ENCODE data around the gene HSD3B7.

DNA sequence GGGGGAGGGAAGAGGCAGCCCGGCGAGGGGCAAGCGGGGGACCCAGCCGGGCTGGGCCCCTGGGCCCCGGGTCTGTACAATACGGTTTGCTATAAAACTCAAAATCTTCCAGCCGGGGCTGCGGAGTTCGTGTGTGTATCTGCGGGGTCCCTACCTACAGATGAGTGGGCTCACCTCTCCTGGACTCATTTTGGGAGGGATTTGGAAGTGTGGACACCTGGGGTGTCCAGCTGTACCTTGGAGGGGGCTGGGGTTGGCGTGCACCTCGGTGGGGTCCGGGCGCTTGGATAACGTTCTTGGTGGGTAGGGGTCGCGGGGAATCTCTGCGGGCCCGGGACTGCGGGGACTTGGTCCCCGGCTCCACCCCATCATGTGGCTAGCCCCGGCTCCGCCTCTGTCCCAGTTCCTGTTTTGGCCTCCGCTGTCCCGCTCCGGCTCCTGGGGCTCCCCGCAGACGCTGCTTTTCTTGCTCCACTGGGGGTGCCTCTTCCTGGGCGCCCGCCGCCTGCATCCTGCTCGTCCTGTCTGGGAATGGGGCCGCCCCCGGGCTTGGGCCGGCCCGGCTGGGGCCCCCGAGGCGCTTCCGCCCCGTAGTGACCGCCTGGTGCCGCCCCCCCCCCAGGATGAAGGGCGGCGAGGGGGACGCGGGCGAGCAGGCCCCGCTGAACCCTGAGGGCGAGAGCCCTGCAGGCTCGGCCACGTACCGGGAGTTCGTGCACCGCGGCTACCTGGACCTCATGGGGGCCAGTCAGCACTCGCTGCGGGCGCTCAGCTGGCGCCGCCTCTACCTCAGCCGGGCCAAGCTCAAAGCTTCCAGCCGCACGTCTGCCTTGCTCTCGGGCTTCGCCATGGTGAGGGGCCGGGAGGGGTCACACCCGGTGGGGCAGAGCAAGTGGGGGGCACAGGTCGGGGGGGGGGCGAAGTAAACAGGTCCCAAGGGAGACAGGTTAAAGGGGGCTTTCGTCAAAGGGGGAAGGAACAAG, 36.0 kb upstream of the HSD3B7 start, which contains the start of gene ORAI3:
- peak in 1 of 5 experiments; percentile 8 for TF ChIP-seq CTCF (IDR thresholded peaks at IDR 0.05)
- peak; percentile 73 for TF ChIP-seq POLR2A (IDR thresholded peaks at IDR 0.05)
